CD1c-positive myeloid dendritic cell (primary cell): ENCODE results near the gene LARGE2.
A peak's percentile ranks its signal among the peaks of the same experiment; 100 is the strongest.

Experiments used
- DNase-seq: peaks from one replicate; pipeline ENCODE4 v3.0.0-alpha.2; 2016; ENCODE audit errors: extremely low spot score

LARGE2 gene

DNA sequence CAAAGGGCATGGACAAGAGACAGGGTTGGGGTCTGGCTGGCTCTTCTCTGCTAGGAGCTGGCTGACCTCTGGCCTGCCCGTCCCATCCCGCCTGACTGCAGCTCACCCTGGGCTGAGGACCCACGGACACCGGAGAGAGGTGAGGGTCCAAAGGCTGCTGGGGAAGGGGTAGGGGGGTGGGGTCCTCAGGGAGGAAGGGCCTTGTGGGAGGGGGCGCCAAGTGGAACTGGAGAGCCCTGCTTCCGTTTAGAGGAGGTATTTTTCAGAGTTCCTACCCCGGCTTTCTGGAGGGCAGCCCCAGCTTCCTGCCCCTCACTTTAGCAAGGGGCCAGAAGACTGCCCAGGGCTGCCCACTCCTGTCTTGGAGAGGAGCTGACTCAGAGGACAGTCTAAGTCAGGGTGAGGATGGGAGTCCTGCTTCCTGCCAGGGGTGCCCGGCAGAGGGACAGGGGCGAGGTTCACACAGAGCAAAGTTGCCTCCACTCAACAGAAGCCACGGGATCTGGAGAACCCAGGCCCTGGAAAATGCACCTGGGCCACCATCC, 7.1 kb downstream of the LARGE2 start:
- DNase-seq = no peak

DNA sequence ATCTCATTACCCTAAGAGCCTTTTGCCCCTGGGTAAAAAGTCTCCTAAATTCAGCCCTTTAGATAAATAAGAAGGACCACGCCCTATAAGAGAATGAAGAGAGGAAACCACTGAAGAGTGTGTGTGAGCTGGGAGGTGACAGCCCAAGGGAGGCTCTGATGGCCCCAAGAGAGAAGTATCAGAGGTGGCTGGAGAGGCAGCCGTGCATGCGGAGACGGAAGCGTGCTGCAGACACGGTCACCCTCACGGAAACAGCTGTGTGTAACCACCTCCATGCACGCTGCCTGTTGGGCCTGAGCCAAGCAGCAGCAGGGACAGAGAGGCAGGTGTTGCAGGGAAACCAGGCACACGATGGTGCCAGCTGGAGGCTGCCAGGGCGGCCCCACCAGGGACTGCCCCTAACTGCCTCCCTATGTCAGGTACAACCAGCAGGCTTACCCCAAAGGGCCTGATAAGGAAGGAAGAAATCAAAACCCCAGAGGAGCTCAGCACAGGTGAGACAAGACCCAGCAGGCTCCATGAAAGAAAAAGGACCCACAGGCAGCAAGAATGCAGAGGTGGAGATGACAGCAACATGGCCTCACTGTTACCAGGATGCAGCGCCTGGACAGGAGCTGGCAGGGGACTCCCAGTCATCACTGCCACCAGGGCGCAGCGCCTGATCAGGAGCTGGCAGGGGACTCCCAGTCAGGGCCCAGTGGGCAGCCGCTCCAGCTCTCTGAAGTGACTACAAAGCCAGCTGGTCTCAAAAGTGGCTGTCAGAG, 7.8 kb downstream of the LARGE2 start:
- DNase-seq = peak; percentile 15

DNA sequence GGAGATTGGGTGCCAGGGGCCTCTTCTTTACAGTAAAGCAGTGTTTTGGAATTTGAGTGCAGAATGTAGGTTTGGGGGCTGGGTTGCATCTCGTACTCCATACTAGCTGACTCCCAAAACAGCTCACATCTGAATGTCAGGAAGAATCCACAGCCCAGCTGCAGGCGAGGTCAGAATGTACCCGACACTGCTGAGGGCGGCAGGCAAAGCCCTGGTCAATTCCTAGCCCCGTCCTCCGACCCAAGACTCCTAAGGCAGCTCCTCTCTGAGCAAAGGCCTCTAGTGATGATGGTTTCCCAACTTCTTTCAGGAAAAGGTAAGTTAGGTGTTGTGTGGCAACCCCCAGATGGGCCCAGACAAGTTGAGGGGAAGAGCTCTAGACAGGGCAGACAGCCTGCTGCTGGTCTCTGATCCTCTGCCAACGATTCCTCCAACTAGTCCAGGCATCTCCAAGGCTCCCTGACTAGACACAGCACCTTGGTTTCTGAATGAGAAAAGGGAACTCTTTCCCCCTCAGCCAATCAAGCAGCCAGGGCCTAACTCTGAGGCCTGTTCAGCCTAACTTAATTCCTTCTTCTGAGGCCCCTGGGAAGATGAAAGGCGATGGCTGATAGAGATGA, 8.6 kb downstream of the LARGE2 start:
- no peak for DNase-seq

DNA sequence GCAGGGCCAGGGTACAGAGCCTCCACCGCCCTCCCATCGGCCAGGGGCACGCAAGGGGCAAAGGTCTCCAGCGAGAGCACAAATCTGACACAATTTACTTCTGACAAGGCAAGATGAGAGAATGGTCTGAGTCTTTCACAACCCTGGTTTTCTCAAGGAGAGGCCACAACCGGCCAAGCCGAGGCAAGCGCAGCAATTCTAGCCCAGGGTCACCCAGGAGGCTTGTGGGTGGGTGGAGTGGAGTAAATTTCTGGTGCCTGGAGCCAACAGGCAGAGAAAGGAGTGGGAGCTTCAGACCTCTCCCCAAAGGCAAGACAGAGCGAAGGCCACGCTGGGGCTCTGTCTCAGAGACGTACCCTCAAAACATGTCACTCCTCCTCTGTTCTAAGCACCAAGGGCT, 9.3 kb downstream of the LARGE2 start:
- peak; percentile 21 for DNase-seq

DNA sequence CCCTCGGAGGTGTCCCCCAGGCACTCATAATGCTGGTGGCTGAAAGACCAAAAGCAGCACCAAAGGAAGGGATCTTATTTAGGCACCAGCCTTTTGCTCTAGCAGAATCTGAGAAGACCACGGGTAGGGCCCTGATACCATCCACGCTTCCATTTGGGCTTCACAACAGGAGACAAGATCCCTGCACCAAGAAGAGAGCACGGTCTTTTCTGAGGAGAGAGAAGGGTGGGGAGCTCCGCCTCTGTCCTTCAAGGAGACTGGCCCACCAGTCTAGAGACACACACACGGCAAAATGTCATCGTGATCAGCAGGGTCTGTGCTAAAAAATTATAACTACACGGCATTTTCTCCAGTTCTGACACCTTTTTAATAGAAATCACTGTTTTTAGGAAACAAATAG, 9.8 kb downstream of the LARGE2 start:
- DNase-seq = no peak

DNA sequence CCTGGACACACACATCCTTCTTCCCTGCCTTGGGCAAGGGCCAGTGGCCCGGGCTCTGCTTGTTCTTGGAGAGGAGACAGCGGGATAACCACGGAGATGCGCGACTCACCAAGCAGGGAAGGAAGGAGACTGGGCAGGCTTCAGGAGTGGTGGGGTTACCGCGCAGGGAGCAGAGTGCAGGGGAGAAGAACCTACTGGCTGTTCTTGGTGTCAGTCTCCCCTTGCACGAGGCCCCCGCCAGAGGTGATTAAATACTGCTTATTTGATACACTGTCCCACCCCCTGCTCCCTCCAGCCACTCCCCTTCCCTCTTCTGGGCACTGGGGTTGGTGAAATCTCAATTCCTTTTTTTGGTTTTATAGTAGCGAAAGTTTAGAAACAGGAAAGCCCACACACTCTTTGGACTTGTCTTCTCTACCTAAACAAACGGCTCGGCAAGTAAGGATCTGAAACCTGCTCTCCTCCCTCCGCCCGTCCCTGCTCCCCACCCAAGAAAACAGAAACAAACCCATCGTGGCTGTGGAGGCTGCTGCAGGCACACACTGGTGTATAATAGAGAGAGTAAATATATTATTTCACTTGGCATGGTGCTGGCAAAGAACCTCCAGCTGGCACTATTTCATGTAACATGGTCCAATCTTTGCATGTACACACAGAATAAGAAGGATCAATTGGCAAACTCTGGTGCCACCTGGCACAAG, 10.8 kb downstream of the LARGE2 start:
- DNase-seq = peak; percentile 91

- no peak for DNase-seq
These were observed 11.6 kb downstream of the LARGE2 start for GRCh38 chr11:45933846-45934579.

- DNase-seq = no peak
These were observed 12.3 kb downstream of the LARGE2 start for GRCh38 chr11:45934580-45935318.

DNA sequence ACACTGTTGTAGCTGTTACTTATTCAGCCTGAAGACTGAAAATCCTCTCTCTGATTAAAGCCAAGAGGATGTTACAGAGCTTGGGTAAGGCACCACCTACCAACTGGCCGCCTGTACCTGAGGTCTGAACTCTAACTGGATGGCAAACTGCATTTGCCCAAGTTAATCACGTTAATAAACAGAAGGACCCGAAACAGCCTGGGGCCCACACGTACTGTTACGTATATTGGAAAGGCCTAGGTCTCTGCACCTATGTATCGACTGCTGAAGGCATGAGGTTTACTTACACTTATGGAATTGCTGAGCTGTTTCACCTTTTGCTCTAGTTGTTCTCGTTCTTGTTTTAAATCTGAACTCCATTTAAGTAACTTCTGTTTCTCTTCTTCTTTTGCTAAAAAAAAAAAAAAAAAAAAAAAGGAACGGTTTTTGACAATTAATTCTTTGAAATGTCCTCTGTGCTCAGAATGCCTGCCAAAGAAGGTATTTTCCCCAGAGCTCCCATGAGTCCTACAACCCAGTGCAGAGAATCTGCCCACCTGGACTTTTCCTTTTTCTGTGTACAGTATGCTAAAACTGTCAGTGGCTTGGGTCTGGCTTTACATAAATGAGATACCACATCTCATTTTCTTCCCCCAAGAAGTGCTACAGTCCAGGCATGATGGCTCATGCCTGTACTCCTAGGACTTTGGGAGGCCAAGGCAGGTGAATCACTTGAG, 13.1 kb downstream of the LARGE2 start:
- DNase-seq = peak; percentile 45

DNA sequence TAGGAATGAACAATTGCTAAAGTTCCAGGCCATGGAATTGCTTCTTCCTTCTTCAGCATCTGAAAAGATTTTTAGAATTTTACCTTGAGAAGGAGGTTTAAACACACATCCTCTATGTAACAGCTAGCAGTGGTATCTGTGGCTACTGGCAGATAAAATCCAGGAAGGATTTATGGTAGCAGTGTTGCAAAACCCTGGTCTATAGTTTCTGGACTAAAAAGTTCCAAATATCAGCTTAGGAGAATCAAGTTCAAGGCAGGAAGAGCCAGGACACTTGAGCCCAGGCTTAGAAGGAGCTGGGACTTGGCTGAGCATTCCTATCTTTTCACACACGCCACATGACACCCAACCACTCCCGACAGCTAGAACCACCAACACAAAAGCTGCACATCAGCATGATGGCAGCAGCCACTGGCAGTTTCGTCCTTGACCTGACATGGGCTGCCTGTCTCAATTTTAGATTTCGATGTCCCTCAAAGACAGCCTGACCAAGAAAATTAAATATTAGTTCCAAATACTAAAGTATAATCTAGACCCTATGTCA, 14.1 kb downstream of the LARGE2 start:
- no peak for DNase-seq

DNA sequence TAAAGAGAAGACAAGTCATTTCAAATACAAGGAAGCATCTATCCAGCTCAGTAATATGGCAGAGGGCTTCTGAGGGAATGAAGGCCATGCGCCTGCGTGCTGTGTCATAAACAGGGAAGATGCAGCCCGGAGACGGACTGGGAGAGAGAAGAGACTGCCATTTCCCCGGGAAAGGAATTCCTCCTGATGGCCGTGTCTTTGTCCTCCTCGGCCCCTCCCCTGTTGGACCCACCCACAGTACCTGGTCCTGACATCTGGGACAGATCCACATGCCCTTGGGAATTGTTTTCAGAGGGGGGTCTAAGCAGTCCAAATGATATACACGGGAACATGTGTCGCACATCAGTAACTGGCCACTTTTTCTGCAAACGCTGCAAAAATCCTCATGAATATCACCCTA, 15.5 kb downstream of the LARGE2 start:
- DNase-seq = no peak

GRCh38 chr11:45939836-45940235, 17.4 kb downstream of the LARGE2 start:
- DNase-seq = no peak

DNA sequence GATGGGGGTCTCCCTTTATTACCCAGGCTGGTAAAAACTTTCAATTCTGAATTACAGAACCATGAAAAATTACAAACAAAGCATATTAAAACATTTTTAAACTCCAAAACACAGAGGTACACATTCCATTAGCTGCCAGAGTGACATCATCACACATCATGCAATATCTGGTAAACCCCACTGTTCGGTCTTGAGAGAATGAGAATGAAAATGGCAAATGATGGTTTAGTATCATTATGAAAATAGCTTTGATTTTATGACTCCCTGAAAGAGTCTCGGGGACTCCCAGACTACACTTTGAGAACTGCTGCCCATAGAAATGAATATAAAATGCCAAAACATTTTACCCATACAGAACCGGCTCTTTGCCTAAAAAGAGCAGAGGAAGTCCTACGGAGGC, 18.8 kb downstream of the LARGE2 start:
- no peak for DNase-seq

- no peak for DNase-seq
These were observed 19.9 kb downstream of the LARGE2 start for GRCh38 chr11:45942381-45942780.

GRCh38 chr11:45945397-45945999, 23.0 kb downstream of the LARGE2 start:
- no peak for DNase-seq

- DNase-seq = no peak
These were observed 25.4 kb downstream of the LARGE2 start for GRCh38 chr11:45947885-45948284.

- DNase-seq = no peak
These were observed 25.9 kb downstream of the LARGE2 start for GRCh38 chr11:45948356-45948755.

- DNase-seq = no peak
These were observed 27.5 kb downstream of the LARGE2 start for GRCh38 chr11:45949992-45950407.

DNA sequence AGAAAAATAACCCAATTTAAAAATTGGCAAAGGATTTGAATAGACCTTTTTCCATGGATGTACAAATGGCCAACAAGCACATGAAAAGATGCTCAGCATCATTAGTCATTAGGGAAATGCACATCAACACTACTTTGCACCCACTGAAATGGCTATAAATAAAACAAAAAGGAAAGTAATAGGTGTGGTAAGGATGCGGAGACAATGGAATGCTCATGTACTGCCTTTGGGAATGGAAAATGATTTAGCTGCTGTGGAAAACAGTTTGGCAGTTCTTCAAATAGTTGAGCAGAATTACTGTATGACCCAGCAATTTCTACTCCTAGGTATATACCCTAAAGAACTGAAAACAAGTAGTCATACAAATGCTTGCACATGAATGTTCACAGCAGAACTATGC, 37.4 kb downstream of the LARGE2 start:
- DNase-seq = no peak
